K562 (cell line): Measurements from ENCODE around the gene B3GALT5. TPM values are rescaled to one million over a fixed set of nuclear protein-coding genes. Genes with fewer than 3 reads are reported as not detected.

ENCODE experiments used
- ATAC-seq: fragments of 200-7000 bp; cut with Tn5 transposase; 3 replicates; pipeline ENCODE4 v1.9.1; 2020; ENCODE audit warnings: moderate library complexity
- BruUV-seq: library from RNA; stranded (reverse); fragments of 400-500 nt; replicated peaks from 2 replicates; lab custom pipeline; 2021; lab: Mats Ljungman, UMichigan
- CTCF ChIA-PET: fragments of 300-600 bp; formaldehyde crosslinking; extraction: SDS; loops from one replicate; lab custom pipeline; 2021; ENCODE audit warnings: low intra/inter-chr PET ratio; lab: Yijun Ruan, JAX
- POLR2A ChIA-PET: fragments of 300-600, 350-650 bp; sonication (Branson Sonifier 250); formaldehyde crosslinking; extraction: SDS; loops from one replicate; lab custom pipeline; 2021; ENCODE audit warnings: antibody characterized with exemption, inconsistent platforms; lab: Yijun Ruan, JAX
- DNase-seq, 4 experiments: peaks; one replicate each; pipeline versions ENCODE4 v3.0.0 to v3.0.0-alpha.2; 2011 to 2018; ENCODE audit warnings: low spot score in 3 of 4, mixed read lengths in 3 of 4; ENCODE audit errors: extremely low read depth in 1 of 4
- FAIRE-seq: peaks from 2 replicates; lab custom pipeline; 2011; peaks lifted over from hg19 to GRCh38; lab: Jason Lieb, UNC
- H2AFZ ChIP-seq: 2 replicates; pipeline ENCODE4 v1.6.0; 2011; ENCODE audit warnings: low read depth, low read length, control low read depth, inconsistent platforms
- H3K27ac ChIP-seq: fragments of 200-600 bp; 3 replicates; pipeline ENCODE4 v1.8.0; 2011; ENCODE audit warnings: low read depth, mild to moderate bottlenecking, control low read depth, inconsistent platforms, low read length, moderate library complexity, mixed read lengths; ENCODE audit errors: extremely low read depth
- H3K27me3 ChIP-seq, 2 experiments: fragments of 300-600 bp in 1 of 2; 2 replicates in 1 of 2; 3 replicates in 1 of 2; pipeline versions ENCODE4 v1.6.0 to v1.8.0; 2011; ENCODE audit warnings: inconsistent platforms in 2 of 2, low read length in 2 of 2, mild to moderate bottlenecking in 1 of 2, mixed read lengths in 1 of 2, moderate library complexity in 1 of 2; ENCODE audit not compliant: control insufficient read depth in 2 of 2, insufficient read depth in 2 of 2
- H3K36me3 ChIP-seq: fragments of 300-600 bp; 3 replicates; pipeline ENCODE4 v1.8.0; 2011; ENCODE audit warnings: mild to moderate bottlenecking, low read length, inconsistent platforms; ENCODE audit not compliant: control insufficient read depth, insufficient read depth
- H3K4me1 ChIP-seq, 2 experiments: fragments of 200-600 bp in 1 of 2; replicated peaks in 1 of 2; 2 replicates in 1 of 2; 3 replicates in 1 of 2; pipeline versions ENCODE4 v1.5.1 to v1.8.0; 2011; ENCODE audit warnings: inconsistent platforms in 2 of 2, low read length in 2 of 2, mild to moderate bottlenecking in 1 of 2, mixed read lengths in 1 of 2, moderate library complexity in 1 of 2; ENCODE audit not compliant: control insufficient read depth in 2 of 2, insufficient read depth in 2 of 2
- H3K4me2 ChIP-seq: 2 replicates; pipeline ENCODE4 v1.6.1; 2011; ENCODE audit warnings: low read length, control low read depth, inconsistent platforms, mixed read lengths; ENCODE audit not compliant: insufficient read depth
- H3K4me3 ChIP-seq: fragments of 200-600 bp; sonication (generic), shearing (Covaris generic); 2 replicates; pipeline ENCODE4 v1.5.1; 2016; ENCODE audit warnings: control low read depth, inconsistent platforms
- H3K79me2 ChIP-seq: fragments of 200-600 bp; 3 replicates; pipeline ENCODE4 v1.8.0; 2011; ENCODE audit warnings: low read length, inconsistent platforms; ENCODE audit not compliant: control insufficient read depth, insufficient read depth
- H3K9ac ChIP-seq, 2 experiments: 2 replicates each; pipeline versions ENCODE4 v1.6.0 to v1.6.1; 2011; ENCODE audit warnings: low read depth in 2 of 2, low read length in 2 of 2, control low read depth in 1 of 2, inconsistent platforms in 1 of 2, mild to moderate bottlenecking in 1 of 2, mixed read lengths in 1 of 2; ENCODE audit not compliant: insufficient read depth in 1 of 2
- H3K9me1 ChIP-seq: one replicate; pipeline ENCODE4 v1.6.0; 2011; ENCODE audit warnings: inconsistent platforms, mild to moderate bottlenecking, low read length, moderate library complexity; ENCODE audit not compliant: control insufficient read depth, insufficient read depth
- H3K9me3 ChIP-seq: replicated peaks from 2 replicates; pipeline ENCODE4 v1.5.1; 2011; ENCODE audit warnings: low read depth, low read length, inconsistent platforms; ENCODE audit not compliant: control insufficient read depth, insufficient read depth
- H4K20me1 ChIP-seq: replicated peaks from 2 replicates; pipeline ENCODE4 v1.6.1; 2011; ENCODE audit warnings: low read length, inconsistent platforms, mixed read lengths; ENCODE audit not compliant: control insufficient read depth, insufficient read depth
- FOXK1 ChIP-seq: sonication (generic); formaldehyde crosslinking; IDR thresholded peaks from 2 replicates; pipeline ENCODE4 v1.8.0; 2022; ENCODE audit warnings: missing genetic modification reagents, mild to moderate bottlenecking, borderline replicate concordance
- GABPB1 ChIP-seq: sonication (generic); formaldehyde crosslinking; IDR thresholded peaks from 2 replicates; pipeline ENCODE4 v1.8.0; 2022; ENCODE audit warnings: mild to moderate bottlenecking, missing genetic modification reagents
- SIN3B ChIP-seq: fragments of 450-650 bp; IDR thresholded peaks from 2 replicates; pipeline ENCODE4 v1.6.1; 2017; ENCODE audit warnings: low read depth, mild to moderate bottlenecking, moderate library complexity
- ZKSCAN1 ChIP-seq: fragments of 150-350 bp; IDR thresholded peaks from 2 replicates; pipeline ENCODE4 v1.6.1; 2016; ENCODE audit warnings: low read depth, low read length
- WGBS: fragments of 100-300 bp; shearing (Covaris generic); methylation state at CpG from one replicate; pipeline ENCODE4 v1.1.6; 2016; ENCODE audit warnings: low coverage, mixed read lengths; ENCODE audit not compliant: insufficient coverage; ENCODE audit errors: missing lambda C conversion rate; 5-methylcytosine and 5-hydroxymethylcytosine counted together
- in situ Hi-C: fragments of 300-500 bp; cut with MboI; formaldehyde crosslinking; loops from 4 replicates; pipeline ENCODE4 v1.15.0; 2018; ENCODE audit warnings: inconsistent platforms, mixed read lengths
- intact Hi-C: fragments of 100-400 bp; cut with micrococcal nuclease; formaldehyde crosslinking; loops from 2 replicates; pipeline ENCODE4 v1.14.2; 2022
- polyA plus RNA-seq, 8 experiments: library from polyadenylated mRNA; depleted of rRNA in 4 of 8; stranded (reverse) in 5 of 8; unstranded in 3 of 8; fragments of >200 nt; fragmentation: Nextera tagmentation in 2 of 8; fragmentation: Illumina TruSeq in 1 of 8; extraction: Ambion mirVana in 2 of 8; extraction: Trizol in 1 of 8; gene quantifications; 2 replicates each; pipeline versions ENCODE4 v1.2.1 to v1.2.3, GENCODE V29; 2011 to 2014; ENCODE audit warnings: inconsistent platforms in 1 of 8, missing spikeins in 1 of 8
- total RNA-seq, 7 experiments: library from RNA; depleted of rRNA in 6 of 7; stranded (reverse); fragments of >200 nt in 6 of 7; fragmentation: Illumina TruSeq in 2 of 7; extraction: Trizol in 2 of 7; gene quantifications; 2 replicates each; pipeline versions ENCODE4 v1.2.1 to v1.2.3, GENCODE V29; 2011 to 2021; ENCODE audit warnings: low replicate concordance in 1 of 7
- TF ChIP-seq, protein P1 (sequence below): sonication (generic); formaldehyde crosslinking; IDR thresholded peaks from 2 replicates; pipeline ENCODE4 v1.4.0; 2020; ENCODE audit warnings: mild to moderate bottlenecking, missing genetic modification reagents

Gene B3GALT5
- total and polyA plus RNA-seq, 9 of the 15 experiments (the other 6 are each of a cell fraction or from before 2014, with no cell fraction given): 0.02 TPM; not detected in 8

DNA sequence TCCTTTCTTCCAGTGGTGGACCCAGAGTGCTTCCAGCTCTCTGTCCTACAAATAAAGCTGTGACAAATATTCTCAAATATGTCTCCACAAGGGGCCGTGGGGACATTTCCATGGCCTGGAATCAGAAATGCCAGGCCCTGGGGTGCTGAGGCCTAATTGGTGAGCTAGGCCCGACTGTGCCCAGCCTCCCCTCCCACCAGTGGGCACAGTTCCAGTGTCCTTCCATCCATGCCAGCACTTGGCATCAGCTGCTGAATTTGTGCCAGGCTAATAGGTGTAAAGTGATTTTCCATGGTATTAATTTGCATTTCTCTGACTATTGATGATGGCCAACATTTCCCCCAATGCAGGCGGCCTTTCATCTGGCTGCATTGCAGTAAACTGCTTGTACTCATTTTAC is 48.5 kb upstream of the B3GALT5 start:
- Histone ChIP-seq H3K9ac (no peak overlapping the region), H2AFZ (no peak overlapping the region), H3K9me3 (no peaks in the 10 kb centered on the region), H3K36me3 (no peaks in the 10 kb centered on the region), H3K4me2 (no peak overlapping the region), H3K79me2 (no peaks in the 10 kb centered on the region), H4K20me1 (no peaks in the 10 kb centered on the region), H3K27me3 (peaks cover 29 to 33% of the 10 kb centered on the region in 2 experiments; a peak in 4 of 5 replicates), H3K4me1 (no peaks in the 10 kb centered on the region), H3K9me1 (no peaks in the 10 kb centered on the region), H3K27ac (no peak overlapping the region), H3K4me3 (no peak overlapping the region)
- WGBS: 0% methylated on average over 3 of the region's 3 CpGs
- TF ChIP-seq GABPB1 (CRISPR knock-in tag) (no peak), ZKSCAN1 (no peak), FOXK1 (no peak), SIN3B (no peak)
- TF ChIP-seq, protein P1, sequence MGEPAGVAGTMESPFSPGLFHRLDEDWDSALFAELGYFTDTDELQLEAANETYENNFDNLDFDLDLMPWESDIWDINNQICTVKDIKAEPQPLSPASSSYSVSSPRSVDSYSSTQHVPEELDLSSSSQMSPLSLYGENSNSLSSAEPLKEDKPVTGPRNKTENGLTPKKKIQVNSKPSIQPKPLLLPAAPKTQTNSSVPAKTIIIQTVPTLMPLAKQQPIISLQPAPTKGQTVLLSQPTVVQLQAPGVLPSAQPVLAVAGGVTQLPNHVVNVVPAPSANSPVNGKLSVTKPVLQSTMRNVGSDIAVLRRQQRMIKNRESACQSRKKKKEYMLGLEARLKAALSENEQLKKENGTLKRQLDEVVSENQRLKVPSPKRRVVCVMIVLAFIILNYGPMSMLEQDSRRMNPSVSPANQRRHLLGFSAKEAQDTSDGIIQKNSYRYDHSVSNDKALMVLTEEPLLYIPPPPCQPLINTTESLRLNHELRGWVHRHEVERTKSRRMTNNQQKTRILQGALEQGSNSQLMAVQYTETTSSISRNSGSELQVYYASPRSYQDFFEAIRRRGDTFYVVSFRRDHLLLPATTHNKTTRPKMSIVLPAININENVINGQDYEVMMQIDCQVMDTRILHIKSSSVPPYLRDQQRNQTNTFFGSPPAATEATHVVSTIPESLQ (CRISPR knock-in tag): no peak
- BruUV-seq: no TSS peak
- ATAC-seq: no peak
- DNase-seq: no peak
- FAIRE-seq: no peak
- intact Hi-C loops: no loop called here
- in situ Hi-C loops: no loop called here
- CTCF ChIA-PET: no interaction called here
- POLR2A ChIA-PET: no interaction called here
